Cardiac septum (tissue), 1 donor: ENCODE measurements around the gene OR1L6. TPM values are rescaled to one million over a fixed set of nuclear protein-coding genes. Genes with fewer than 3 reads are reported as not detected.

Experiments
- DNase-seq: peaks from one replicate; pipeline ENCODE4 v3.0.0-alpha.2; 2020; ENCODE audit warnings: low spot score
- intact Hi-C: fragments of 100-400 bp; cut with DNase I; formaldehyde crosslinking; loops from one replicate; pipeline ENCODE4 v1.14.0; 2022
- long read RNA-seq: library from polyadenylated mRNA; unstranded; transcript quantifications from one replicate; pipeline ENCODE4 v2.0.0, GENCODE V29; 2021
- total RNA-seq: library from RNA; stranded (reverse); fragmentation: NEBNext Ultra II Directional; extraction: Animal tissue kit (Norgen Biotek cat#: 25700); gene quantifications from one replicate; pipeline ENCODE4 v1.2.1, GENCODE V29; 2021
- donor health status: DM: no; HTN: no; CAD: no.

Gene OR1L6, protein sequence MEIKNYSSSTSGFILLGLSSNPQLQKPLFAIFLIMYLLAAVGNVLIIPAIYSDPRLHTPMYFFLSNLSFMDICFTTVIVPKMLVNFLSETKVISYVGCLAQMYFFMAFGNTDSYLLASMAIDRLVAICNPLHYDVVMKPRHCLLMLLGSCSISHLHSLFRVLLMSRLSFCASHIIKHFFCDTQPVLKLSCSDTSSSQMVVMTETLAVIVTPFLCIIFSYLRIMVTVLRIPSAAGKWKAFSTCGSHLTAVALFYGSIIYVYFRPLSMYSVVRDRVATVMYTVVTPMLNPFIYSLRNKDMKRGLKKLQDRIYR
- total RNA-seq, result not detected
- long read RNA-seq, result 0 reads

DNA sequence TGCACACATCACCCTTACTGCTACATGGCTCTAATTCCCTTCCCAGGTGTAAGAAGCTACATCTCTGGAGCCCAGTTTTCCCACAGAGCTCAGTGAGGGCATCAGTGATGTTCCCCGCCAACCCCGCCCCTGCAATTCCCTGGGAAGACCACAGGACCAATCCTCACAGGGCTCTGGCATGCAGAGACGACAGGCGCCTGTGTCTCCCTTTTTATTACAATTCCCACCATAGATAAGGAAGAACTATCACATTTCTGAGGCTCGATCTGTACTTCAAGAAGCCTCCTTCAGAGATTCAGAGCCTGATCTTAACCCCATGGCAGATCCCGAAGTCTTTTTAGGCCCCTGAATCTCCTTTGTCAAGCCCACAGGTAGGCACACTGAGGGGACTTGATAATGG lies at the start of gene OR1L6:
Gene OR1L6 (plus strand): TSS at position 301 of the 400 bp plus-strand sequence. CDS start 7,545 bp downstream, outside the sequence.
- intact Hi-C loops, result no loop called here
- DNase-seq, result no peak

DNA sequence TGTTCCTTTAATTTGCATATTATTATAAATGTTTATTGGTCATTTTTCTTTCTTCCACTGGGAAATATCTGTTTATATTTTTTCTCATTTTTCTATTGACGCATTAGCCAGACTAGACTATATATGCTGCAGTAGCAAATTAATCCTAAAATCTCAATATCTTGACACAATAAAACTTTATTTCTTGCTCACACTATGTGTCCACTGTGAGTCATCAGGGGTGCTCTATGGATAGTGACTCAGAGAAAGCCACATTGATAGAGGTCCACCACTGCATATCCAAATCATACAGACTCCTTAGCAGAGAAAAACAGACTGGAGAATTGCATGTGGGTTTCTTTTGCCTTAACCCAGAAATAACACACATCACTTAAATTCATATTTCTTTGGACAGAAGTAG lies 46.4 kb upstream of the OR1L6 start:
- intact Hi-C loops, result no loop called here
- no peak for DNase-seq

DNA sequence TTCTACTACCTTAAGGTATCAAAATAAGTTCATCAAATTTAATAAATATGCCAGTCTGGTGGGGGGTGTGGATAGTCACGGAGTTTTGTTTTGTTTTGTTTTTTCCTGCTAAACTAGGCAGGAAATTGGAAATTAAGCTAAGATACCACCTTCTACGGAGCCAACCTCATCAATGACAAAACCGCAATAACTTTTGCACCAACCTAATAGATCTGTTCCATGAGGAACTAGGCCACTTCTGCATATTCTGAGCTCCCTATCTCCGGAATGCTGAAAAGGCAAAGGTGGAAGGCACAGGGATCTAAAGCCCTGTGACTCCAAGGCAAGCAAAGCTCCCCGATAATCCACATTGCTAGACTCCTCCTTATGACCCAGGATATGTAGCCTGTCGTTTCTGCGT lies 24.1 kb upstream of the OR1L6 start:
- no peak for DNase-seq
- intact Hi-C loops, result no loop called here

DNA sequence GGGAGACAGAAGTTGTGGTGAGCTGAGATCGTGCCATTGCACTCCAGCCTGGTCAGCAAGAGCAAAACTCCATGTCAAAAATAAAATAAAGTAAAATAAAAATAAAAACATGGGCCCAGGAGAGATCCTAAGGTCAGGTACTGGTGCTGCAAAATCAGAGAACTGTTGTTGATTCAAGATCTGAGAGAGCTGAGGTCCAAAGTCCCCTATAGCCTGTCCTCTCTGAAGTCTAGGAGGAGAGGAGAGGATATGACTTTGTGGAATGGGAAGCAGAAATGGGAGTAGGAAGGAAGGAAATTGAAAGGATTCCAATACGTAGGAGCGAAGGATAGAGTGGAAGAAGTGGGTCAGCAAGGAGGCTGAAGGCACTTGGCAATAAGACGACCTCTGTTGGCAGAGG lies 22.9 kb upstream of the OR1L6 start:
- no peak for DNase-seq
- intact Hi-C loops, result no loop called here

DNA sequence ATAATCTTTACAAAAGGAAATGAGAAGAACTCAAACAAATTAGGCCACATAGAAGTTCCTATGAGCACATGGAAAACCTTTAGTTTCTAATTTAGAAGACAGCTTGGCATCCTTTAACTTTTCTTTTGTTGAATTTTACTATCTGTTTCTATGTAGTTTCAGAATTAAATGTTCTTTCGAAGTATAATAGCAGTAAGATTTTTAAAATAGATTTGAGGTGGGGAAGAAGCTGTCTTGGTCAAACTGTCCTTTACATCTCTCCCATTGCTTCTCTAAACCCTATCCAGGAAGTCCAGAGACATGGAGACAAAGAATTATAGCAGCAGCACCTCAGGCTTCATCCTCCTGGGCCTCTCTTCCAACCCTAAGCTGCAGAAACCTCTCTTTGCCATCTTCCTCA lies 18.4 kb upstream of the OR1L6 start, which contains the start of gene OR1L4:
Gene OR1L4 (plus strand): TSS at position 301 of the 400 bp plus-strand sequence. CDS start 0 bp downstream, at position 301.
- DNase-seq, result no peak
- intact Hi-C loops, result no loop called here

DNA sequence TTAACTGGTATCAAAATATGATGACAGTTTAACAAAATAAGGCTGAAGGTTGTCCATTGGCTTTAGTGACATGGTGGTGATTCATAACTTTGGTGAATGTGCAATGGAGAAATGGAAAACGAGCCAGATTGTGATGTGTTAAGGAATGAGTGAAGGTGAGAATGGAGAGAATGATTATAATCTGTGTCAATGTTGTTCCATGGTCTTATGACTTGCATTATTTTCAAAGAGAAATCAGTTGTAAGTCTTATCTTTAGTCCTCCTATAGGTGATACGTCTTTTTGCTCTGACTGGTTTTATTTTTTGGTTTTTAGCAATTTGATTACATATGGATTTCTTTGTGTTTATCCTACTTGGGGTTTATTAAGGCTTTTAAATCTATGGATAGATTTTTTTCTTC lies 12.7 kb downstream of the OR1L6 start:
- no peak for DNase-seq
- intact Hi-C loops, result no loop called here

DNA sequence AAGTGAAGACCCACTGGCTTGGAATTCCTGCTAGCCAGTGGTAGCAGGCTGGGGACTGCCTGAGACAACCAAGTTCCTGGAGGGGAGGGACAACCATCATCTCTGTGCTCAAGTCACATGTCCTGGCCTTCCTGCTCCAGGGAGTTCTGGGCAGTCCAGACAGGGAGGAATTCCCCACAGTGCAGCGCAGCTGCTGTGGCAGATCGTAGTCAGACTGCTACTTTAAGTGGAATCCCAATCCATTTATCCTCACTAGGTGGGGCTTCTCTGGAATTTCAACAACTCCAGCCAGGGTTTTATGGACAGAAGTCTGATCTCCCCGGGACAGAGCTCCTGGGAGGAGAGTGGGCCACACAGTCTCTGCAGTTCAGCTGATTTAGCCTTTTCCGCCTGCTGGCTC lies 25.7 kb downstream of the OR1L6 start:
- intact Hi-C loops, result no loop called here
- DNase-seq, result no peak

DNA sequence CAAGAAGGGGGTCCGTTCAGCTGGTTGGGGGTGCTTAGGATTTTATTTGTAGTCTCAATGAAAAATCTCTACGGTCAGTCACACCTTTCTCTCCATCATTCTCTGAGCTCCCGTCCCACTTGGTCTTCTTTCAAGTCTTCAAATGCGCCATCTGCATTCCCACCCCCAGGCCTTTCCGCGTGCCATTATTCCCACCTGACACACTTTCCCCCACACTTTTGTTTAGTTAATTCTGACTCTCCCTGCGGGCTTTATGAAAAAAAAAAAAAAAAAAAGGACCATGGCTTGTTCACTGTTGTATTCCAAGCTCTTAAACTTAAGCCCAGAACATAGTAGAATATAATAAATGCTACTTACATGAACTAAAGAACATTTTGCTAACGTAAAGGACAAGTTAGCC lies 34.9 kb downstream of the OR1L6 start:
- DNase-seq, result no peak
- intact Hi-C loops, result no loop called here

DNA sequence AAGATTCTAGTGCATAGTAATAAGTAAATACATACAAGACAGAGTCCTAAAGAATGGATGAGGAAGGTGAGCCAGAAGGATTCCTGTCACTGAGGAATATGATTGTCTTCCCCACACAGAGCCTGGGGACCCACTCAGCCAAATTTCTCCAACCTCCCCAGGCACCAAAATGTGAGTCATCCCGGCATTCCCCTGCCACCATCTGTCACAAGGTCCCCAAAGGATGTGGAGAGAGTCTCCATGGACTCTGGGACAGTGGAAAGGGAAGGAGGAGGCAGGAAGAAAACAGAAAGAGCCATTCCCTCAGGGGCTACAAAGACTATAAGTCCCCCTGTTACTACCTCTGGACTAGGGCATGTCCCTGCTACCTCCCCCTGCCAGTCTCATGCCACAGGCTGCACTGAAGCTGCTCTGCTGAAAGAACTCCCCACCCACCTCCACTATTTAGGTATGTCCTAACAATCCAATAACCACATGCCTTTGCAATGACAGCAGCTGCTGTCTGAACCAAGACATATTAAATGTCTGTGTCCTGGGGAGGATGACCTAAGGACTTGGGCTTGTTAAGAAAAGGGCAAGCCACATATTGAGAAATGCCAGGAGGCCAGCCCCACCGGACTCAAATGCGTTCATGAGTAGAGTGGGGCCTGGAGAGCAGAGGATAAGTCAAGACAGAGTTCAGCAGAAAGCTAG lies 36.0 kb downstream of the OR1L6 start:
- DNase-seq, result no peak

DNA sequence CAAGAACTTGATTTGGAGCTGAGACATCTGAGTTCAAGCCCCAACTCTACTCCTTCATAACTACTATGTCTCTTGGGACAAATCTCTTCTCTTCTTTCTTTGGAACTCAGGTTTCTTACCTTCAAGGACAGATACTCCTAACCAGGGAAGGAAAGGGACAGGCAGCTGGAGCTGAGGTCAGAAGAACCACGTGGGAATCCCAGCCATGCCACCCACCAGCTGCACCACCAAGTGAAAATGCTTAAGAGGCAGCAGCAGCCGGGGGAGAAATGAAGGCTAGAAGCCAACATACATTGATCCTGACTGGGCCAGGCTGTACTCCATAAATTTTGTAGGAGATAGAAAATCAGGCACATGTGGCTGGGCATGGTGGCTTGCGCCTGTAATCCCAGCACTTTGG lies 37.1 kb downstream of the OR1L6 start:
- no peak for DNase-seq
- intact Hi-C loops, result no loop called here

More for the DNA sequence above, 36.0 kb downstream of the OR1L6 start:
- intact Hi-C loops, result no loop called here

DNA sequence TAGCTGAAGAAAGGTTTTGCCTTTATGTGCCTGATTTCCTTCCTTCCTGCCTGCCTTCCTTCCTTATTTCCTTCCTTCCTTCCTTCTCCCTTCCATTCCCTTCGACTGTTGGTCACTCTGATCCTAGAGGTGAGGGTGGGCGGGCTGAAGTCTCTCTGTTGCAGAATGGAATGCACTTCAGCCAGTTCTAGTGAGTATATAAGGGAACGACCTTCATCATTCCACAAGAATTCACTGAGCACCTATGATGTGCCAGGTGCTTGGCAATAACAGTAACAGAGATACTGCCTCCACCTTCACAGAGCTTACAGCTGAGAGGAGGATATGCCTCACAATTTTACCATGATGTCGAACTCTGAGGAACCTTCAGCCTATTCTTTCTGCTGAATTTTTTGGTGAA lies 37.9 kb downstream of the OR1L6 start:
- DNase-seq, result no peak
- intact Hi-C loops, result no loop called here

DNA sequence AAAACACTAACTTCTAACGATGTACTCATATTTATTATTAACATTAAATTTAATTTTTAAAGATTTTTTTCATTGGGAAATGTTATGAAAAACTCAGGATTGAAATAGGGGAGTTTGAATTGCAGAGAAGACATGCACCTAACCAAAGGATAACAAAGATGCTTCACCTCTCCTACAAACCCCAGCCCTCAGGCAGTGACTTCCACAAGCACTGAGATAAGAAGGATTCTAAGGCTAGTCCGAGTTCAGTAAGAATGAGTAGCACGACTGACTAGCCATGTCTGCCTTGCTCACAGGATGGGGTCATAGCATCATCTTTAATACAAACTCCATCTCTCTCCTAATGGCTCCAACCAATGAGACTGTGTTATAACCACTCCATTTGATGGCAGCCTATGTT lies 39.6 kb downstream of the OR1L6 start:
- intact Hi-C loops, result no loop called here
- DNase-seq, result no peak

DNA sequence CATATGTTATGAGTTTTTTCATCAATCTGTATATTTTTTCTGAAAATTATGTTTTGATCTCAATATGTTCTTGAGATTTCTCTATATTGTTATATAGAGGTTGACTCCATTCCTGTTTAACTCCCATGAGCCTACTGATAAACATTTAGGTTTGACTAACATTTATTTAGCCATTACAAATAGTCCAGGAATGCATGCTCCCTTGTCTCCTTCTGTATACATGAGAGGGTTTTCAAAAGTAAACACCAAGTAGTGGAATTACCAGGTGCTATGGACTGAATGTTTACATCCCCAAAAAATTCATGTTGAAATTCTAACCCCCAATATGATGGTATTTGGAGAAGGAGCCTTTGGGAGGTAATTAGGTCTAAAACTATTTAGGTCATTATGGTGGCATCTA lies 43.2 kb downstream of the OR1L6 start:
- DNase-seq, result no peak

DNA sequence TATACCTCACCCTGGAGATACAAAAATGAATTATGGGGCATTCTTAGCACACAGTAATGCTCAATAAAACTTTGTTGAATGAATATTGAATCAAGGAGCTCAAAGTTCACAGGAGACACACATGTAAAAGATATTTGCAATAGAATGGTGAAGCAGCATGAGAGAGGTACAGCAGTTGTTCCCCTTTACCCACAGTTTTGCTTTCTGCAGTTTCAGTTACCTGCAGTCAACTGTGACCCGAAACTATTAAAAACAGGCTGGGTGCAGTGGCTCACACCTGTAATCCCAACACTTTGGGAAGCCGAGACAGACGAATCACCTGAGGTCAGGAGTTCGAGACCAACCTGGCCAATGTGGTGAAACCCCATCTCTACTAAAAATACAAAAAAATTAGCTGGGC lies 44.2 kb downstream of the OR1L6 start:
- no peak for DNase-seq
- intact Hi-C loops, result no loop called here

More for the DNA sequence above, 43.2 kb downstream of the OR1L6 start:
- intact Hi-C loops, result no loop called here

DNA sequence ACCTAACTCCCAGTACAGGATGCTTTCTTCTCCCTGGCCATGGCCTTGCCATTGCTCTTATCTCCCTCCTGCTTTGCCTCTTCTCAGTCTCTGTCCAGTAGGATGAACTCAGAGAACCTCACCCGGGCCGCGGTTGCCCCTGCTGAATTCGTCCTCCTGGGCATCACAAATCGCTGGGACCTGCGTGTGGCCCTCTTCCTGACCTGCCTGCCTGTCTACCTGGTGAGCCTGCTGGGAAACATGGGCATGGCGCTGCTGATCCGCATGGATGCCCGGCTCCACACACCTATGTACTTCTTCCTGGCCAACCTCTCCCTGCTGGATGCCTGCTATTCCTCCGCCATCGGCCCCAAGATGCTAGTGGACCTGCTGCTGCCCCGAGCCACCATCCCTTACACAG lies 46.7 kb downstream of the OR1L6 start, which contains the start of gene OR5C1:
Gene OR5C1 (plus strand): TSS at position 103 of the 400 bp plus-strand sequence. CDS start 0 bp downstream, at position 103.
- intact Hi-C loops, result no loop called here
- DNase-seq, result no peak

DNA sequence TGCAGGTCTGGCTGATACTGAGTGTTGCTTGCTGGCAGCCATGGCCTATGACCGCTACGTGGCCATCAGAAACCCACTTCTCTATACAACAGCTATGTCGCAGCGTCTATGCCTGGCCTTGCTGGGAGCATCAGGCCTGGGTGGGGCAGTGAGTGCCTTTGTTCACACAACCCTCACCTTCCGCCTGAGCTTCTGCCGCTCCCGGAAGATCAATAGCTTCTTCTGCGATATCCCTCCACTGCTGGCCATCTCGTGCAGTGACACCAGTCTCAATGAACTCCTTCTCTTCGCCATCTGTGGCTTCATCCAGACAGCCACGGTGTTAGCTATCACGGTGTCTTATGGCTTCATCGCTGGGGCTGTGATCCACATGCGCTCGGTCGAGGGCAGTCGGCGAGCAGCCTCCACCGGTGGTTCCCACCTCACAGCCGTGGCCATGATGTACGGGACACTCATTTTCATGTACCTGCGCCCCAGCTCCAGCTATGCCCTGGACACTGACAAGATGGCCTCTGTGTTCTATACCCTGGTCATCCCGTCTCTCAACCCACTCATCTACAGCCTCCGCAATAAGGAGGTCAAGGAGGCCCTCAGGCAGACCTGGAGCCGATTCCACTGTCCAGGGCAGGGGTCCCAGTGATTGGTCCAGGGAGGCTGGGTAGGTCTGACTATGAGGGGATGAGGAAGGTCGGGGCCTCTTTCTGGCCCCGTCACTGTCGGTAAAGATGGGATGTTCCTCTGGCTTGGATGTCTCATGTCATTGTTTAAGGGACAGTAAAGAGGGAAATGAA lies 47.3 kb downstream of the OR1L6 start:
- no peak for DNase-seq
- intact Hi-C loops, result no loop called here

DNA sequence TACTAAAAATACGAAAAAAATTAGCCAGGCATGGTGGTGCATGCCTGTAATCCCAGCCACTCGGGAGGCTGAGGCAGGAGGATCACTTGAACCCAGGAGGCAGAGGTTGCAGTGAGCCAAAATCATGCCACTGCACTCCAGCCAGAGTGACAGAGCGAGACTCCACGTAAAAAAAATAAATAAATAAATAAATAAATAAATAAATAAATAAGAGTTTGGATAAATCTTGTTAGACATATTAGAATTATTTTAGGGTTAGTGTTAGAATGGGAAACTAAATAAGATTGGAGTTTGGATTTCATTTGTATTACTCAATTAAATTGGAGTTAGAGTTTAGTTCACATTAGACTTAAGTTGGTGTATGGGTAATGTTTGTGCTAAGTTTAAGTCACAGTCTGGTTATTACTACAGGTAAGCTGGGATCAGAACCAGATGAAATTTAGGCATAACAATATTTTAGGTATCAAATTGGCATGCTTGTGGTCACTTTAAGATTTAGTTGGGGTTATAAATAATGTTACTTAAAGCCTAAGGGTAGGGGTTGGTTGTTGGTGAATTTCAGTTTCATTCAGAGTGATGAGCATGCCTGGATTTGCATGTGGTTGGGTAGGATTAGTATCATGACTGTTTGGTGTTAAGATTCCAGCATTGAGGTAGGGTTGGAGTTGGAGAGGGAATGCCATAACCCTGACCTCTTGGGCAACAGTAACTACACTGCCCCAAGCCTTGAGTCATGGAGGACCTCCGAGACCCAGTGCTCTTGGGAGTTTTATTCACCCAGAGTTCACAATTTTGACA lies 50.0 kb downstream of the OR1L6 start:
- intact Hi-C loops, result no loop called here
- no peak for DNase-seq

DNA sequence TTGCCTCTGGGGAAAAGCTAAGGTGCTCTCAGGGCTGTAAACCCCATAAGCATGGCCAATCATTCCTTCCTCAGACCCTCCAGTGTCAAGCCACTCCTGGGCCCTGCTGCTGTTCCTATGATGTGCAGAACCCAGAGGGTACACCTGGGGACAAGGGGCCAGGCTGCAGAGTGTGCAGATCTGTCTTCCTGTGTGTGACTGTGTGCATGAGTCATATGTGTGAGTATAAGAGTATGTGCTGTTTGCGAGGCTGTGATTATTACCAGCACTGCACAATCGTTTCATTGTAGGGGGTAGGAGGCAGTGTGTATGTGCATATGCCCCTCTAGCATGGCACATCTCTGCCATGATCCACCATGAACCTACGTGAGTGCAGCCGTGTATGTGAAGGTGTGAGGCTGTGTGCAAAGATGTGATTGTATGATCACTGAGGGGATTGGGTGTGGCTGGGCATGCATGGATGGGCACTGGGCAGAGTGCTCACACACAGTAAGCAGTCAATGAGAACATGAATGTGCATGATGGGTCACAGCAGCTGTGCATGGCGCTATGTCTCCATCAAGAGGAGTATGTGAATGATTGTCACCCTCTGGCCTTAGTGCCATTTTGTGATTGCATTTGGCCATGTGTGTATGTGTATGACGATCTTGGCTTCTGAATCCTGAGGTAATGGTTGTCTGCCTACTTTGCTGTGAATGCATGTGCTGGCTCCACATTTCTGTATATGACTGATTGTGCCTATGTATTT lies 55.4 kb downstream of the OR1L6 start:
- no peak for DNase-seq
- intact Hi-C loops, result no loop called here
